Measurements from ENCODE around the gene ZCCHC9. TPM values are rescaled to one million over a fixed set of nuclear protein-coding genes. Genes with fewer than 3 reads are reported as not detected.

ZCCHC9 gene
- total RNA-seq, 1 experiment from 2014 or later = 28.5 TPM

- DNase-seq (ENCODE audit: low read depth) = no peak
- in situ Hi-C loops (cut with HindIII; ENCODE audit: low pct_unique_long_range_greater_than_20kb, low sequenced_read_pairs) = no loop called here
Observed at GRCh38 chr5:81345411-81346003, 44.1 kb downstream of the ZCCHC9 start.

- no peak for DNase-seq (ENCODE audit: low read depth)
- in situ Hi-C loops (cut with HindIII; ENCODE audit: low pct_unique_long_range_greater_than_20kb, low sequenced_read_pairs) = no loop called here
Observed at GRCh38 chr5:81349161-81349560, 47.8 kb downstream of the ZCCHC9 start.

GRCh38 chr5:81350507-81350906, 49.1 kb downstream of the ZCCHC9 start:
- no peak for DNase-seq (ENCODE audit: low read depth)
- in situ Hi-C loops (cut with HindIII; ENCODE audit: low pct_unique_long_range_greater_than_20kb, low sequenced_read_pairs) = no loop called here

- in situ Hi-C loops (cut with HindIII; ENCODE audit: low pct_unique_long_range_greater_than_20kb, low sequenced_read_pairs) = no loop called here
- no peak for DNase-seq (ENCODE audit: low read depth)
Observed at GRCh38 chr5:81353189-81353588, 51.8 kb downstream of the ZCCHC9 start.

GRCh38 chr5:81354093-81354492, 52.7 kb downstream of the ZCCHC9 start:
- no peak for DNase-seq (ENCODE audit: low read depth)
- in situ Hi-C loops (cut with HindIII; ENCODE audit: low pct_unique_long_range_greater_than_20kb, low sequenced_read_pairs) = no loop called here

- in situ Hi-C loops (cut with HindIII; ENCODE audit: low pct_unique_long_range_greater_than_20kb, low sequenced_read_pairs) = no loop called here
- DNase-seq (ENCODE audit: low read depth) = no peak
Observed at GRCh38 chr5:81355291-81356251, 54.2 kb downstream of the ZCCHC9 start.

GRCh38 chr5:81359108-81359507, 57.7 kb downstream of the ZCCHC9 start:
- in situ Hi-C loops (cut with HindIII; ENCODE audit: low pct_unique_long_range_greater_than_20kb, low sequenced_read_pairs) = no loop called here
- DNase-seq (ENCODE audit: low read depth) = no peak

- in situ Hi-C loops (cut with HindIII; ENCODE audit: low pct_unique_long_range_greater_than_20kb, low sequenced_read_pairs) = no loop called here
- DNase-seq (ENCODE audit: low read depth) = no peak
Observed at GRCh38 chr5:81359881-81360280, 58.5 kb downstream of the ZCCHC9 start.

GRCh38 chr5:81360640-81361039, 59.3 kb downstream of the ZCCHC9 start:
- no peak for DNase-seq (ENCODE audit: low read depth)
- in situ Hi-C loops (cut with HindIII; ENCODE audit: low pct_unique_long_range_greater_than_20kb, low sequenced_read_pairs) = no loop called here

- DNase-seq (ENCODE audit: low read depth) = no peak
- in situ Hi-C loops (cut with HindIII; ENCODE audit: low pct_unique_long_range_greater_than_20kb, low sequenced_read_pairs) = no loop called here
Observed at GRCh38 chr5:81361600-81361999, 60.2 kb downstream of the ZCCHC9 start.

Other genes with a start within 250 kb of the ZCCHC9 start
- gene CKMT2, start 68.3 kb upstream of the ZCCHC9 start, total RNA-seq (2014; rRNA removed; shearing (Covaris generic); ENCODE audit: low replicate concordance) = not detected in 2 replicates
- gene ACOT12, start 92.5 kb downstream of the ZCCHC9 start, total RNA-seq (2014; rRNA removed; shearing (Covaris generic); ENCODE audit: low replicate concordance) = not detected in 2 replicates

Data from Caki2 (cell line).